Upper lobe of left lung (tissue), 6 donors: Measurements from ENCODE around the gene TRIM34. TPM values are rescaled to one million over a fixed set of nuclear protein-coding genes. Genes with fewer than 3 reads are reported as not detected.
A peak's percentile ranks its signal among the peaks of the same experiment; 100 is the strongest.

ENCODE experiments used
- ATAC-seq, 2 donors: fragments of 200-7000 bp; cut with Tn5 transposase; one replicate each; pipeline ENCODE4 v1.9.1; 2022; ENCODE audit warnings: mild to moderate bottlenecking in 2 of 2, moderate library complexity in 2 of 2; ENCODE audit not compliant: low FRiP score in 2 of 2
- DNase-seq, 2 donors: peaks; one replicate each; pipeline ENCODE4 v3.0.0-alpha.2; 2019 to 2020
- H3K27ac ChIP-seq, 4 donors: fragments of 200-600 bp; sonication (generic); one replicate each; pipeline ENCODE4 v1.5.1; 2016 to 2019
- H3K27me3 ChIP-seq, 4 donors: fragments of 200-600 bp; sonication (generic); one replicate each; pipeline ENCODE4 v1.5.1; 2017 to 2019
- H3K36me3 ChIP-seq, 4 donors: fragments of 200-600 bp; sonication (generic); one replicate each; pipeline ENCODE4 v1.5.1; 2016 to 2019
- H3K4me1 ChIP-seq, 4 donors: fragments of 200-600 bp; sonication (generic); one replicate each; pipeline ENCODE4 v1.5.1; 2018 to 2019
- H3K4me3 ChIP-seq, 4 donors: fragments of 200-600 bp; sonication (generic); one replicate each; pipeline ENCODE4 v1.5.1; 2017 to 2019; ENCODE audit warnings: mild to moderate bottlenecking in 2 of 4, moderate library complexity in 1 of 4
- H3K9me3 ChIP-seq, 4 donors: fragments of 200-600 bp; sonication (generic); one replicate each; pipeline ENCODE4 v1.5.1; 2018 to 2019
- CTCF ChIP-seq, 6 experiments: fragments of 450-650 bp in 4 of 6; fragments of 200-600 bp in 2 of 6; sonication (generic) in 2 of 6; IDR thresholded peaks; one replicate each; pipeline ENCODE4 v1.5.1; 2016 to 2019; ENCODE audit warnings: antibody characterized with exemption in 6 of 6
- EP300 ChIP-seq, 4 donors: sonication (generic); formaldehyde crosslinking; IDR thresholded peaks; one replicate each; pipeline ENCODE4 v1.5.1; 2017; ENCODE audit warnings: antibody characterized with exemption in 4 of 4, control low read depth in 2 of 4
- POLR2A ChIP-seq, 4 donors: fragments of 450-650 bp; IDR thresholded peaks; one replicate each; pipeline ENCODE4 v1.5.1; 2016 to 2017; ENCODE audit warnings: antibody characterized with exemption in 4 of 4, mild to moderate bottlenecking in 2 of 4
- POLR2AphosphoS5 ChIP-seq, 2 donors: sonication (generic); formaldehyde crosslinking; IDR thresholded peaks; one replicate each; pipeline ENCODE4 v1.5.1; 2017; ENCODE audit warnings: antibody characterized with exemption in 2 of 2
- WGBS, 2 donors: methylation state at CpG; one replicate each; pipeline ENCODE4 v1.1.5; 2017 to 2018; 5-methylcytosine and 5-hydroxymethylcytosine counted together
- total RNA-seq, 6 donors: library from RNA; depleted of rRNA in 4 of 6; stranded (reverse); fragments of >200 nt in 4 of 6; gene quantifications; one replicate each; pipeline versions ENCODE4 v1.1.0 to v1.2.1, GENCODE V29; 2016 to 2021
- donor health status: DM: no; HTN: no; CAD: no; lungs with moderate emphysema.
- donor health status: DM: no; HTN: yes; CAD: no; lungs with severe emphysema.

TRIM34 gene
- total RNA-seq, 6 donors from 2014 or later = 5.8 to 15.0 (median 8.4) TPM

GRCh38 chr11:5684036-5684645, 59.3 kb downstream of the TRIM34 start:
- Histone ChIP-seq H3K27ac (peak overlapping the region; percentile 82 to 92 (median 88)), H3K4me3 (peak overlapping the region; percentile 3 to 55 (median 44)), H3K9me3 (no peaks in the 10 kb centered on the region), H3K27me3 (no peaks in the 10 kb centered on the region), H3K36me3 (peaks cover 0 to 9% (median 2%) of the 10 kb centered on the region in 4 donors), H3K4me1 (peaks cover 4 to 40% (median 20%) of the 10 kb centered on the region in 4 donors)
- TF ChIP-seq POLR2AphosphoS5 (IDR thresholded peaks at IDR 0.05) = no peak
- TF ChIP-seq CTCF (IDR thresholded peaks at IDR 0.05) = no peak
- TF ChIP-seq EP300 (IDR thresholded peaks at IDR 0.05) = no peak
- TF ChIP-seq POLR2A (IDR thresholded peaks at IDR 0.05) = no peak
- DNase-seq (no peak), ATAC-seq (peak in 1 of 2 donors; percentile 5)
- 8 to 15% methylated on average over 2 to 8 of the region's 8 CpGs for WGBS, 2 donors

- Histone ChIP-seq H3K27me3 (no peaks in the 10 kb centered on the region), H3K36me3 (peaks cover 0 to 3% (median 1%) of the 10 kb centered on the region in 4 donors), H3K9me3 (no peaks in the 10 kb centered on the region), H3K4me1 (peaks cover 6 to 42% (median 22%) of the 10 kb centered on the region in 4 donors), H3K4me3 (peak within 1 kb of the TSS; percentile 3 to 55 (median 44)), H3K27ac (peak within 1 kb of the TSS; percentile 82 to 92 (median 88))
- peak in 1 of 2 donors; percentile 94 for DNase-seq
- TF ChIP-seq POLR2AphosphoS5 (IDR thresholded peaks at IDR 0.05) (peak; percentile 61 to 87), POLR2A (IDR thresholded peaks at IDR 0.05) (peak in 3 of 4 donors; percentile 50 to 68 (median 56)), CTCF (IDR thresholded peaks at IDR 0.05) (peak; percentile 33 to 67 (median 52)), EP300 (IDR thresholded peaks at IDR 0.05) (peak in 1 of 4 donors; percentile 65)
- 0 to 1% methylated on average over 13 of the region's 13 CpGs for WGBS, 2 donors
- ATAC-seq = peak; percentile 97
Measured at GRCh38 chr11:5684646-5685362, 60.0 kb downstream of the TRIM34 start, which contains the start of gene TRIM5. Gene TRIM5 (minus strand): TSS chr11:5685074. CDS start chr11:5680177, 4,897 bp downstream.

GRCh38 chr11:5686426-5686825, 61.6 kb downstream of the TRIM34 start:
- no peak for DNase-seq
- H3K9me3 ChIP-seq = no peaks in the 10 kb centered on the region
- H3K27me3 ChIP-seq = no peaks in the 10 kb centered on the region
- H3K27ac ChIP-seq = no peak overlapping the region
- WGBS, 2 donors = 94 to 96% methylated on average over 4 of the region's 4 CpGs
- H3K36me3 ChIP-seq = no peaks in the 10 kb centered on the region
- no peak for ATAC-seq
- no peak for TF ChIP-seq POLR2A (IDR thresholded peaks at IDR 0.05)
- no peak for TF ChIP-seq POLR2AphosphoS5 (IDR thresholded peaks at IDR 0.05)
- no peak for TF ChIP-seq CTCF (IDR thresholded peaks at IDR 0.05)
- no peak for TF ChIP-seq EP300 (IDR thresholded peaks at IDR 0.05)
- H3K4me3 ChIP-seq = no peak overlapping the region
- peaks cover 6 to 43% (median 22%) of the 10 kb centered on the region in 4 donors for H3K4me1 ChIP-seq

DNA sequence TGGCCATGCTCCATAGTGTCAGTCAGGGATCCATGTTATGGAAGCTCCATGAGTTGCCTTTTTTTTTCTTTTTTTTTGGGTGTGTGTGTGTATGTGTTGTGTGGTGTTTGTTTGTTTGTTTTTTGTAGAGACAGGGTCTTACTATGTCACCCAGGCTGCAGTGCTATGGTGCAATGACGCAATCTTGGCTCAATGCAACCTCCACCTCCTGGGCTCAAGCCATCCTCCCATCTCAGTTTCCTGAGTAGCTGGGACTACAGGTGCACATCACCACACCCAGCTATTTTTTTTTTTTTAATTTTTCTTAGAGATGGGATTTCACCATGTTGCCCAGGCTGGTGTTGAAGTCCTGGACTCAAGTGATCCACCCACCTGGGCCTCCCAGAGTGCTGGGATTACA, 63.7 kb downstream of the TRIM34 start:
- ATAC-seq (no peak), DNase-seq (no peak)
- Histone ChIP-seq H3K4me3 (no peak overlapping the region), H3K9me3 (no peaks in the 10 kb centered on the region), H3K4me1 (peaks cover 18 to 41% (median 23%) of the 10 kb centered on the region in 4 donors), H3K27ac (peak overlapping the region; percentile 83 to 94 (median 87)), H3K27me3 (no peaks in the 10 kb centered on the region), H3K36me3 (no peaks in the 10 kb centered on the region)
- TF ChIP-seq POLR2AphosphoS5 (IDR thresholded peaks at IDR 0.05) (no peak), CTCF (IDR thresholded peaks at IDR 0.05) (no peak), EP300 (IDR thresholded peaks at IDR 0.05) (no peak), POLR2A (IDR thresholded peaks at IDR 0.05) (no peak)
- 83 to 90% methylated on average over 1 of the region's 1 CpG for WGBS, 2 donors
